NCI-H2081 treated with DMSO at 0.1 percent for 48 hours (cell line): ENCODE measurements around the gene MN1.

Source experiments
- DNase-seq: peaks from one replicate; lab custom pipeline; 2025; lab: John Stamatoyannopoulos, UW

MN1 gene

DNA sequence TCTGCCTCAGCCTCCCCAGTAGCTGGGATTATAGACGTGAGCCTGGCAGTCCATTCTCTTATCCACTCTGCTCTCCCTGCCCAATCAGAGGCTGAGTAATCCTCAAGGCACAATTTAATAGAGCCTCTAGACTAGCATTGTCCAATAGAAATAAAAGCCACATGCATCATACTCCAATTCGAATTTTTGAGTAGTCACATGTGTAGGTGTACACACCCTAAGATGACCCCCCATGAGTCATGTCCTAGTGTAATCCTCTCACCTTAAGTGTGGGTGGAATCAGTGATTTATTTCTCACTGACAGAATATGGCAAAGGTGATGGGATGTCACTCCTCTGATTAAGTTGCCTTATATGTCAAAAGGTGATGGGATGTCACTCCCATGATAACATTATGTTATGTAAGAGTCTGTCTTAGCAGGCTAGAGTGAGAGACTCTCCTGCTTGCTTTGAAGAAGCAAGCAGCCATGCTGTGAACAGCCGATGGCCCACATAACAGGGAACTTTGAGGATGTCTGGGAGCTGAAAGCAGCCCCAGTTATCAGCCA, 61.3 kb downstream of the MN1 start:
- no peak for DNase-seq

DNA sequence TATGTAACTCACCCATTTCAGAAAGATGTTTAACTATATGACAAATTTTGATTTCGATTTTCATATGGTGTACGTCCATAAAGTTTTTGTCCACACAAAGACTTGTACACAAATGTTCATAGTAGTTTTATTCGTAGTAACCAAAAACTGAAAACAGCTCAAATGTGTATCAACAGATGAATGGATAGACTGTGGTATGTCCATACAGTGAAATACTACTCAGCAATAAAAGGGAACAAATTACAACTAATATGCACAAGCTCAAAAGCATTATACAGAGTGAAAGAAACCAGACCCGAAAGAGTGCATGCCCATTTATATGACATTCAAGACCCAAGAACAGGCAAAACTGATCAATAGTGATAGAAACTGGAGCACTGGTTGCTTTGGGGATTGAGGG, 64.0 kb downstream of the MN1 start:
- no peak for DNase-seq

DNA sequence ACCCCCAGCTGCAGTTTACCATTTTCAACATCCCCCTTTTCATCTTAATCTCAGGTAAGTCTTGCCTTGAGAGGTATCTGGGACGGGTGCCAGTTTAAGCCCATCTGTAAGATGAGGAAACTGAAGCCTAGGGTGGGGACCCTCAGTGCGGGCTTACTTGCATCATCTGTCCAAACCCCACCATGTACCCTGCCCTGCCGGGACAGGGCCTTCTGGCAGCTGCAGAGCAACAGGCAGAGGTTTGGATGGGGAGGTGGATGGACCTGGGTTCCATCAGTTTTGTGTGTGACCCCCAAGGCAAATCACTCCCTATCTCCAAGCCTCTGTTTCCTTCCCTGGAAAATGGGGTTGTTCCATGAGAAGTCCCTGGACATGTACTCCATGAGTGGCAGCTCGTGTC, 67.5 kb downstream of the MN1 start:
- no peak for DNase-seq

DNA sequence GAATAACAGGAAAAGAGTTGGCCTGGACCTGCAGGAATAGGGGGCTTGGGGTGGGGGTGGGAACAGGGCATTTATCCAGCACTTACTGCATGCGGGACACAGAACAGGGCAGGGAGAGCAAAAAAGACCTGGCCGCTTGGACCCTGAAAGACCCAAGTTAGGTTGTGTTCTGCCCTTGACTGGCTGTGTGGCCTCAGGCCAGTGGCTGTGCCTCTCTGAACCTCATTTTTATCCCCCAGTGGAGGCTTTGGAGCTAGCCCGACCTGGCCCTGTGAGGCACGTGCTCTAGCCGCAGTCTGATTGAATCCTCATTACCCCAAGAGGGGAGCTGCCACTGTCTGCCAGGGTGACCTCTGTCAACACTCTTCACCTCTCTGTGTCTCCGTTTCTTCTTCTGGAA, 68.7 kb downstream of the MN1 start:
- DNase-seq = no peak

DNA sequence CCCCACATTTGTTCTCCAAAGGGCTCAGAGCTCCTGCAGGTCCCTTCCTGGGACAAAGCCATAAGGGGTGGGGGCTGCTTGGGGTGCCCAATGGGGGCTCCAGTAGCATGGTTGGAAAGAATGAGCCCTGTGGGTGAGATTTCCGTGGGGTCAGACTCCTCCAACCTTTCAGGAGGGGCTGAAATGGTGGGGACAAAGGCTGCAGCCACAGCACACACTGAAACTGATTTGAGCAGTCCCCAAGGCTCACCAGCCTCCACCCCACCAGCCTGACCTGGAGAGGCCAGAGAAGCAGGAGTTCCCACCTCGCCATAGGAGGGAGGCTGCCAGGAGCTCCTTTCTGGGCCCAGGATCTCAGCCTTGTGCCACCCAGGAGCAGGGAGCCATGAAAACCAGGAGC, 69.2 kb downstream of the MN1 start:
- no peak for DNase-seq

GRCh38 chr22:27731621-27732020, 69.9 kb downstream of the MN1 start:
- no peak for DNase-seq

DNA sequence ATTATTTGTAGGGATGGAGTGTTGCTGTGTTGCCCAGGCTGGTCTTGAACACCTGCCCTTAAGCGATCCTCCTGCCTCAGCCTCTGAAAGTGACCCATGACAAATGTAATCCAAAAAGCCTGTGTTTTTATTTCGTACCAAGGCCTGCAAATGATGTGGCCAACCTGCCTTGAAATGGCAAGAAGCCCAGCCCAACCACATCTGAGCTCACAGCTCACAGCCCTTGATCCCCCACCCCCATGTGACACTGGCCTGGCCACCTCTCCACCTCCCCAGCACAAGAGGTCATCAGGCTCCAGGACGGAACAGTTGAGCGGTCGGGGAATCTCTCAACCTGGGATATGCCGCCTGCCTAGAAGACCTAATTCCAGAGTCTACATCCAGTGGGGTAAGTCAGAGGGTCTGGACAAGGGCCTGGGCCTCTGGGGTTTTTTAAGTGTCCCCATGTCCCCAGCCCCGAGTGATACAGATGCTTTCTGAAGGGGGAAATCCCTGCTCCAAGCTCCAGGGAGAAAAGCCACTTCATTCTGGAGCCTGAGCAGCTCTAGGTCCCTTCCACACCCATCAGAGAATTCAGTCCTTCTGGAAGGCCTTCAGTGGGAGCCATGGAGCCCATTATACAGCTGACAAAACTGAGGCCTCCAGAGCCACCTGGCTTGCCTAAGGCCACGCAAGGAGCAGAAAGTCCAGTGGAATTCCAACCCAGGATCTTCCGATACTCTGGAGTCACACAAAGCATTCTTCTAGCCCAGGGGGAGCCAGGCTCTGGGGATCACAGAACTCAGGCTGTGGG, 70.7 kb downstream of the MN1 start:
- DNase-seq = no peak

- DNase-seq = no peak
Measured at GRCh38 chr22:27729246-27729645, 72.3 kb downstream of the MN1 start.

GRCh38 chr22:27727673-27728451, 73.7 kb downstream of the MN1 start:
- DNase-seq = no peak

DNA sequence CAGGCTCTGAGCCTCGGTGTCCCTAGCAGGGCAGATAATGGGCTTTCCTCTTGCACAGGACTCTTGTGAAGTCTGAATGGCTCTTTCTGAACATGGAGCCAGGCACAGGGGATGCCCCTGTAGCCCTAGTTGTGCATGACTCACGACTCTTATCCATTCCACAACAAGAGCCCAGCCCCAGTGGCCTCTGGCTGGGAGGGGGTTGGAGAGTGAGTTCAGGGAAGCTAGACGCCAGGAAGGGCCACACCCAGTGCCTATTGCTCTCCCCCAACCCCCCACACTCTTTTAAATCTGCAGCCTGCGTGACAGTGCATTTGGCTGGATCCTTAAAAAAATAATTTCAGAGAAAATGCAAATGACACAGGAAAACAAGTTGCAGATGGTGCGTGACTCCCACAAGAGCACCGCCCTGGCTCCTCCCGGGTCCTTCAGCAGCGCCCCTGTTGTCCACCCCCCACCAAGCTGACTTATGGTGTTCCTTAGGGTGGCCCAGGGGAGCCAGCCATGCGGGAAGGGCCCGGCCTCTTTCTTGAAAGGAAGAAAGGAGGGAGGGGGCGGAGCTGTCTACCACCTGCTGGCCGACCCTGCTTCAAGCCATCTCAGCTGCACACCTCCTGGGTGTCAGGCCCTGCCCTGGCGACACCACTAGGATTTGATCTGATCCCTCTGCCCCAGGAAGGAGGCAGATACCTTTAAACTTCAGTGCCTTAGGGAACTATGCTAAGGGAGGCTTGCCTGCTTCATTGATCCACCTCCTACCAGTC, 74.7 kb downstream of the MN1 start:
- no peak for DNase-seq

GRCh38 chr22:27726331-27726685, 75.2 kb downstream of the MN1 start:
- DNase-seq = no peak

DNA sequence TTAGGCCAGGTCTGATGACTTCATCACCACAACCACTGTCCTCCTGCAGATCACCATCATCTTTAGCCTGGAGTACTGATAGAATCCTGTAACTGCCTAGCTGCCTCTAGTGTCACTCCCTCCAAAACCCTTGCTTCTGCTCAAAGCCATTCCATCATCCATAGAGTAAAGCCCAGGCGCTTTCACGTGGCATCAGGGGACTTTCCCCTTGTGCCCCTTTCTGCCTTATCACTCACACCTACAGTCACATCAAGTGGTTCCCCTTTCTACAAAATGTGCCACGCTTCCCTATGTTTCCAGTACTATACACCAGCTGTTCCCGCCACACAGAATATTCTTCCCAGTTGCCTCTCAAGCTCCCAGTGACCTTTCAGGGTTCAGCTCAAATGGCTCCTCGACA, 75.9 kb downstream of the MN1 start:
- no peak for DNase-seq

GRCh38 chr22:27724709-27725108, 76.8 kb downstream of the MN1 start:
- no peak for DNase-seq

GRCh38 chr22:27724157-27724556, 77.4 kb downstream of the MN1 start:
- DNase-seq = no peak

GRCh38 chr22:27723708-27724107, 77.8 kb downstream of the MN1 start:
- no peak for DNase-seq

DNA sequence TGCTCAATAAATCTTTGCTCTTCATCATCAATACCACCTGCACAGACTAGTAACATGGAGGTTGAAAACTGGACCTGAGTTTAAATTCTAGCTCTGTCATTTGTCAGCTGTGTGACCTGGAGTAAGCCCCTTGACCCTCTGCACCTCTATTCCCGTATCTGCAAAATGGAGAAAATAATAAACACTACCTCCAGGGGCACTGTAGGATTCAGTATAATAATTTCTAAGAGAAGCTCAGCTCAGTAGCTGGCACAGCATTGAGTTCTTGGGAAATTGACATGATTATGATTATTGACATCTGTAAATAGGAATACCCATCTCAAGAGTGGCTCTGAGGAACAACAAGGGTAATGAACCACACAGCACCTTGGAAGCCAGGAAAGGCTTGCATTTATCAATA, 78.4 kb downstream of the MN1 start:
- DNase-seq = no peak

DNA sequence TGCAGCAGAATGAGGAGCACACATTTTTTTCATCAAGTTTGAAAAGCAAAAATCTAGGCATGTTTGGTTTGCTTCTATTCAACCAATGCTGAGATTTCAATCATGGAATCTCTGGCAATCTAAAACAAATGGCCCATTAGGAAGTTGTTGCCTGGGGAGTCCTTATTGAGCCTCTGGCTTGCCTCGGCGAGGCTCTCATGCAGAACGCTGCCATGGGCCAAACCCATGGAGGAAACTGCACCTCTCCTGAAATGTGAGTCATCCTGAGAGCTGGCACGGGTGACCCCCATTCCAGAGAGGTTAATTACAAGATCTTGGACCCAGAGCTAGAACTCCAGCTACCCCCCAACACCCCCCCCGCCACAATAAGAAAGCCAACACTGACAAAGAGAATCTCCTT, 80.7 kb downstream of the MN1 start:
- no peak for DNase-seq

DNA sequence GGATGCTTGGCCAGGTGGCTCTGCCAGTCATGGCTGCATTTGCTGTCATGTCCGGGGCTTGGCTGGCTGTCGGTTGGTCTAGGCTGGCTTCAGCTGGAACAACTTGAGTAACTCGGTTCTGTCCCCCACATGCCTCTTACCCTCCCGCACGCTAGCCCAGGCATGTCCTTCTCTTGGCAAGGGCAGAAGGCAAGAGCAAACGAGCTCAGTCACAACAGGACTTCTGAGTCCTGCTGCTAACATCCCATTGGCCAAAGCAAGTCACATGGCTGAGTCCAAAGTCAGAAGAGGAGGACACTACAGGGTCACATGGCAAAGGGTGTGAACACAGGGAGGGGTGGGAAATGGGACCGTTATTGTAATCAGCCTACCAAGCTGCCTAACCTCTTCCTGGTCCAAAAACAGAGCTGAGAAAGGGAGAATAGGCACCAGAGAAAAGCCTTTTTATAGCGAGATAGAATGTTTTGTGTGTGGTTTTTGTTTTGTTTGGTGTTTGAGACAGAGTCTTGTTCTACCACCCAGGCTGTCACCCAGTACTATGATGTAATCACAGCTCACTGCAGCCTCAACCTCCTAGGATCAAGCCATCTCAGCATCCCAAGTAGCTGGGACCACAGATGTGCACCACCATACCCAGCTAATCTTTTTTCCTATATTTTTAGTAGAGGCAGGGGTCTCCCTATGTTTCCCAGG, 81.9 kb downstream of the MN1 start:
- DNase-seq = no peak

- no peak for DNase-seq
Measured at GRCh38 chr22:27719036-27719347, 82.6 kb downstream of the MN1 start.

DNA sequence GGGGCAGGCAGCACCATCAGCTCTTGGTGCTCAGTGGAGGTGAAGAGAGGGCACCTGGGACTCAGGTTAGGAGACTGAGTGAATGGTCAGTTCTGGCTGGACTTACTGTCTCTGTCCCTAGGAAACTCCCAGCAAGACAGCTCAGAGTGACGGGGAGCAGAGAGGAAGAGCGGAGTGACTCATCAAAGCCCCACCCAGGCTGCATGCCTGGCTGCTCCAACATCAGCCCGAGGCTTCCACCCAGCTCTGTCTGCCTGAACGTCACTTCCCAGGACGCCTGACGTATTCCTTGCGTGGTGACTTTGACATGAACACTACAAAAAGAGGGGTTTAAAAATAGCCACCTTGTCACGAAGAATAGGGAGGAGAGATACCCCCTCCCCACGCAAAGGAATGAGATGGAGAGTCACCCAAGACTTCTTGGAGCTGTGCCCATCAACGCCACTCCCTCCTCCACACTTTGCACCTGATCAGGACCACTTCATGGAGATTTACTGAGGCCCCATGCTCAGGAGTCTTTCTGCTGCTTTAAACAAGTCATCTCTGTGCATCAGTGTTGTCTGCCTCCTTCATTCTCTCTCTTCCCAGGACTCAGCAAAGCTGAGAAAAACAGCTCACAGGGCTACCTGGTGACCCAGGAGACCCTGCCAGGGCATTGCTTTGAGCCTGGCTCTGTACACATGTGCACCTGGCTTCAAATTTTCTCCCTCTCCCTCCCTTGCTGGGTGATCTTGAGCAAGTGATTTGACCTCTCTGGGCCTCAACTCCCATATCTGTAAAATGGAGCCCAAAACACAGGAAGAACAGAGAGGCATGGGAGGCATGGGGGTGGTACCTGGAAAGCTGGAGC, 83.1 kb downstream of the MN1 start:
- DNase-seq = no peak

DNA sequence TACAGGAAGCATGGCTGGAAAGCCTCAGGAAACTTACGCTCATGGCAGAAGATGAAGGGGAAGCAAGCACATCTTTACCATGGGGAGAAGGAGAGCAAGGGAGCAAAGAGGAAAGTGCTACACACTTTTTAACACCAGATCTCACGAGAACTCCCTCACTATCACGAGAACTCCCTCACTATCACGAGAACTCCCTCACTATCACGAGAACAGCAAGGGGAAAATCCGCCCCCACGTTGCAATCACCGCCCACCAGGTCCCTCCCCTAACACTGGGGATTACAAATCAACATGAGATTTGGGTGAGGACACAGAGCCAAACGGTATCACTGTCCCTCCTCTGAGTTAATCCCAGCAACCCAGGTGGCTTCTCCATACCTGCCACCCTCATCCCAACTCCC, 84.5 kb downstream of the MN1 start:
- DNase-seq = no peak
